ENCODE measurements around the gene CEP83.
"Not testable (repeated sequence)": the region's sequence is repeated elsewhere in the genome, so short reads cannot be mapped to it uniquely, and the experiment has no call there.

CEP83 gene

GRCh38 chr12:94374124-94374523 is 85.5 kb downstream of the CEP83 start:
- no peak for DNase-seq

- no peak for DNase-seq
Observed at GRCh38 chr12:94372461-94372860, 87.2 kb downstream of the CEP83 start.

- DNase-seq = no peak
Observed at GRCh38 chr12:94362653-94363052, 97.0 kb downstream of the CEP83 start.

- no peak for DNase-seq
Observed at GRCh38 chr12:94359761-94360160, 99.9 kb downstream of the CEP83 start.

GRCh38 chr12:94353130-94353529 is 106.5 kb downstream of the CEP83 start:
- DNase-seq = no peak

GRCh38 chr12:94340573-94340972 is 119.1 kb downstream of the CEP83 start:
- no peak for DNase-seq

- no peak for DNase-seq
Observed at GRCh38 chr12:94338006-94338794, 121.5 kb downstream of the CEP83 start.

- DNase-seq = no peak
Observed at GRCh38 chr12:94336211-94336925, 123.3 kb downstream of the CEP83 start.

GRCh38 chr12:94333396-94333795 is 126.3 kb downstream of the CEP83 start:
- DNase-seq = no peak

GRCh38 chr12:94329366-94329765 is 130.3 kb downstream of the CEP83 start:
- no peak for DNase-seq

GRCh38 chr12:94327809-94328208 is 131.9 kb downstream of the CEP83 start:
- no peak for DNase-seq

- DNase-seq = no peak
Observed at GRCh38 chr12:94326727-94327126, 132.9 kb downstream of the CEP83 start.

- no peak for DNase-seq
Observed at GRCh38 chr12:94326234-94326633, 133.4 kb downstream of the CEP83 start.

- DNase-seq = no peak
Observed at GRCh38 chr12:94322346-94322745, 137.3 kb downstream of the CEP83 start.

- DNase-seq = no peak
Observed at GRCh38 chr12:94320109-94320508, 139.6 kb downstream of the CEP83 start.

- DNase-seq = no peak
Observed at GRCh38 chr12:94318181-94318580, 141.5 kb downstream of the CEP83 start.

GRCh38 chr12:94316600-94316999 is 143.1 kb downstream of the CEP83 start:
- not testable (repeated sequence) for DNase-seq

- DNase-seq = no peak
Observed at GRCh38 chr12:94312378-94312777, 147.3 kb downstream of the CEP83 start.

GRCh38 chr12:94309373-94309772 is 150.3 kb downstream of the CEP83 start:
- DNase-seq = no peak

GRCh38 chr12:94308612-94309011 is 151.1 kb downstream of the CEP83 start:
- no peak for DNase-seq

- DNase-seq = no peak
Observed at GRCh38 chr12:94305130-94305957, 154.3 kb downstream of the CEP83 start.

GRCh38 chr12:94304566-94305061 is 155.1 kb downstream of the CEP83 start:
- no peak for DNase-seq

- no peak for DNase-seq
Observed at GRCh38 chr12:94304012-94304411, 155.7 kb downstream of the CEP83 start.

Data from NCI-H1694 treated with DMSO at 0.1 percent for 48 hours (cell line).